WTC11 (cell line): ENCODE data around the gene LIN7A. TPM values are rescaled to one million over a fixed set of nuclear protein-coding genes. Genes with fewer than 3 reads are reported as not detected.

Source experiments
- ATAC-seq: fragments of 200-7000 bp; cut with Tn5 transposase; 2 replicates; pipeline ENCODE4 v1.10.0; 2021; ENCODE audit warnings: mild to moderate bottlenecking, moderate library complexity
- CTCF ChIA-PET: fragments of 300-600 bp; sonication (Branson Sonifier 250); formaldehyde crosslinking; loops from one replicate; lab custom pipeline; 2021; ENCODE audit warnings: antibody characterized with exemption; lab: Charles Lee
- POLR2A ChIA-PET: fragments of 350-600 bp; sonication (Branson Sonifier 250); formaldehyde crosslinking; loops from one replicate; lab custom pipeline; 2021; ENCODE audit warnings: antibody characterized with exemption; lab: Charles Lee
- DNase-seq: peaks from one replicate; pipeline ENCODE4 v3.0.0; 2021; ENCODE audit warnings: low spot score
- H3K27ac Mint-ChIP-seq: 2 replicates; pipeline ENCODE4 v1.8.0; 2021; ENCODE audit warnings: mixed read lengths
- H3K27me3 Mint-ChIP-seq: 2 replicates; pipeline ENCODE4 v1.8.0; 2021; ENCODE audit warnings: low read depth, mild to moderate bottlenecking, moderate library complexity, mixed read lengths
- H3K36me3 Mint-ChIP-seq: 2 replicates; pipeline ENCODE4 v1.8.0; 2021; ENCODE audit warnings: mixed read lengths
- H3K4me1 Mint-ChIP-seq: 2 replicates; pipeline ENCODE4 v1.8.0; 2022; ENCODE audit warnings: mixed read lengths
- H3K4me3 Mint-ChIP-seq: 2 replicates; pipeline ENCODE4 v1.8.0; 2021; ENCODE audit warnings: mild to moderate bottlenecking, moderate library complexity, mixed read lengths
- H3K9me3 Mint-ChIP-seq: 2 replicates; pipeline ENCODE4 v1.8.0; 2021; ENCODE audit warnings: mixed read lengths
- ESRRA ChIP-seq: sonication (generic); formaldehyde crosslinking; IDR thresholded peaks from 2 replicates; pipeline ENCODE4 v1.8.1; 2022; ENCODE audit warnings: mild to moderate bottlenecking, missing genetic modification reagents, borderline replicate concordance
- ETV6 ChIP-seq: sonication (generic); formaldehyde crosslinking; IDR thresholded peaks from 2 replicates; pipeline ENCODE4 v1.8.1; 2022; ENCODE audit warnings: mild to moderate bottlenecking, missing genetic modification reagents
- FOXJ3 ChIP-seq: sonication (generic); formaldehyde crosslinking; IDR thresholded peaks from 2 replicates; pipeline ENCODE4 v1.9.0; 2021; ENCODE audit warnings: missing genetic modification reagents, mild to moderate bottlenecking, borderline replicate concordance
- GABPB1 ChIP-seq: sonication (generic); formaldehyde crosslinking; IDR thresholded peaks from 2 replicates; pipeline ENCODE4 v1.8.1; 2023; ENCODE audit warnings: mild to moderate bottlenecking, missing genetic modification reagents
- GRHL2 ChIP-seq: fragments of 250-450 bp; sonication (Bioruptor Pico); IDR thresholded peaks from 2 replicates; pipeline ENCODE4 v1.8.0; 2022; ENCODE audit warnings: mild to moderate bottlenecking, moderate library complexity; ENCODE audit not compliant: insufficient replicate concordance, severe bottlenecking
- JAZF1 ChIP-seq: fragments of 250-450 bp; sonication (Bioruptor Pico); IDR thresholded peaks from 2 replicates; pipeline ENCODE4 v1.9.0; 2021; ENCODE audit warnings: moderate library complexity, mild to moderate bottlenecking, inconsistent platforms
- JUN ChIP-seq: sonication (generic); formaldehyde crosslinking; IDR thresholded peaks from 2 replicates; pipeline ENCODE4 v1.8.0; 2023; ENCODE audit warnings: mild to moderate bottlenecking, missing genetic modification reagents
- NFATC4 ChIP-seq: fragments of 250-450 bp; sonication (Bioruptor Pico); IDR thresholded peaks from 2 replicates; pipeline ENCODE4 v1.9.0; 2021; ENCODE audit warnings: mild to moderate bottlenecking
- NR2C2 ChIP-seq: sonication (generic); formaldehyde crosslinking; IDR thresholded peaks from 2 replicates; pipeline ENCODE4 v1.8.0; 2022; ENCODE audit warnings: mild to moderate bottlenecking, missing genetic modification reagents
- RELA ChIP-seq: sonication (generic); formaldehyde crosslinking; IDR thresholded peaks from 2 replicates; pipeline ENCODE4 v1.8.1; 2022; ENCODE audit warnings: missing genetic modification reagents, mild to moderate bottlenecking, borderline replicate concordance
- SMAD3 ChIP-seq: sonication (generic); formaldehyde crosslinking; IDR thresholded peaks from 2 replicates; pipeline ENCODE4 v1.8.0; 2022; ENCODE audit warnings: missing genetic modification reagents, mild to moderate bottlenecking, borderline replicate concordance
- SOX15 ChIP-seq: fragments of 250-450 bp; sonication (Bioruptor Pico); IDR thresholded peaks from 2 replicates; pipeline ENCODE4 v1.9.0; 2021; ENCODE audit warnings: mild to moderate bottlenecking
- SP1 ChIP-seq: sonication (generic); formaldehyde crosslinking; conservative IDR thresholded peaks from 2 replicates; pipeline ENCODE4 v1.8.1; 2022; ENCODE audit warnings: missing genetic modification reagents
- TCF7 ChIP-seq: sonication (generic); formaldehyde crosslinking; IDR thresholded peaks from 2 replicates; pipeline ENCODE4 v1.8.0; 2022; ENCODE audit warnings: mild to moderate bottlenecking, low read depth, missing genetic modification reagents, moderate library complexity
- ZNF416 ChIP-seq: fragments of 250-450 bp; sonication (Bioruptor Pico); IDR thresholded peaks from 2 replicates; pipeline ENCODE4 v1.9.0; 2021; ENCODE audit warnings: mild to moderate bottlenecking, inconsistent platforms
- ZNF423 ChIP-seq: fragments of 250-450 bp; sonication (Bioruptor Pico); IDR thresholded peaks from 2 replicates; pipeline ENCODE4 v2.1.2; 2022; ENCODE audit warnings: mild to moderate bottlenecking, moderate library complexity
- total RNA-seq: library from RNA; stranded (reverse); gene quantifications from 3 replicates; pipeline ENCODE4 v1.2.3, GENCODE V29; 2021
- TF ChIP-seq, protein P1 (sequence below): sonication (generic); formaldehyde crosslinking; IDR thresholded peaks from 2 replicates; pipeline ENCODE4 v1.8.0; 2022; ENCODE audit warnings: mild to moderate bottlenecking, missing genetic modification reagents
- TF ChIP-seq, protein P2 (sequence below): sonication (generic); formaldehyde crosslinking; IDR thresholded peaks from 2 replicates; pipeline ENCODE4 v1.8.1; 2023; ENCODE audit warnings: mild to moderate bottlenecking, missing genetic modification reagents, moderate library complexity
- TF ChIP-seq, protein P3 (sequence below): sonication (generic); formaldehyde crosslinking; IDR thresholded peaks from 2 replicates; pipeline ENCODE4 v1.8.0; 2023; ENCODE audit warnings: missing genetic modification reagents
- TF ChIP-seq, protein P4 (sequence below): fragments of 250-450 bp; sonication (Bioruptor Pico); conservative IDR thresholded peaks from 2 replicates; pipeline ENCODE4 v1.9.0; 2021; ENCODE audit warnings: mild to moderate bottlenecking
- TF ChIP-seq, protein P5 (sequence below): sonication (generic); formaldehyde crosslinking; conservative IDR thresholded peaks from 2 replicates; pipeline ENCODE4 v1.8.1; 2022; ENCODE audit warnings: mild to moderate bottlenecking, missing genetic modification reagents
- TF ChIP-seq, protein P6 (sequence below): fragments of 250-450 bp; sonication (Bioruptor Pico); IDR thresholded peaks from 2 replicates; pipeline ENCODE4 v1.9.0; 2021; ENCODE audit warnings: mild to moderate bottlenecking
- TF ChIP-seq, protein P7 (sequence below): sonication (generic); formaldehyde crosslinking; IDR thresholded peaks from 2 replicates; pipeline ENCODE4 v1.8.0; 2023; ENCODE audit warnings: missing genetic modification reagents, mild to moderate bottlenecking, borderline replicate concordance

The LIN7A gene
- total RNA-seq, 1 experiment from 2014 or later: 8.5 TPM

DNA sequence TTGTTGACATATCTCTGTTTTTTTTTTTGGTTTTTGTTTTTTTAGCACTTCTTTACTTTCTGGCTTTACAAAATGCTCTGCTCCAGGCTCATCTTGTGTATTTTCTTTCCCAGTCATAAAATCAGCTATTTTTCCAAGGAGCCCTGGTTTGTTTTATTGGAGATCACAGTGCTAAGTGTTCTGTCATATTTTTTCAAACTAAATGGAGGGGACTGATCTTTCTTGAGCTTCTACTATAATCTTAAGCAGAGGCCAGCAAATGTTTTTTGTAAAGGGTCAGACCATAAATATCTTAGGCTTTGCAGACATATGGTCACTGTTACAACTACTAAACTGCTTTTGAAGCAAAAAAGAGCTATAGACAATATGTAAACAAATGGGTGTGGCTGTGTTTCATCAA is 30.6 kb upstream of the LIN7A start (continued):
- TF ChIP-seq SP1 (CRISPR knock-in tag) (no peak), ETV6 (no peak), GRHL2 (no peak)

DNA sequence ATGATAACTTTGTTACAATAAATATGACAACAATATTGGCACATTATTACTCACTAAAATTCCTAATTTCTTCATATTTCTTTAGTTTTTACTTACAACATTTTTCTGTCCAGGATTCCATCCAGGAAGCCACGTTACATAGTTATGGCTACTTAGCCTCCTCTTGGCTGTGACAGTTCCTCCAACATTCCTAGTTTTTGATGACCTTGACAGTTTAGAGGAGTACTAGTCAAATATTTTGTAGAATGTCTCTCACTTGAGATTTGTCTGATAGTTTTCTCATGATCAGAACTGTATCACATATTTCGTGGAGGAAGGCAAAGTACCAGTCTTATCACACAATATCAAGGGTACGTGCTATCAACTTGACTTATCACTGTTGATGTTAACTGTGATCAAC is 29.8 kb upstream of the LIN7A start:
- DNase-seq: no peak
- Mint-ChIP-seq H3K4me1 (peaks cover 7% of the 10 kb centered on the region), H3K27me3 (no peaks in the 10 kb centered on the region), H3K4me3 (no peak overlapping the region), H3K9me3 (no peaks in the 10 kb centered on the region), H3K36me3 (no peaks in the 10 kb centered on the region), H3K27ac (no peak overlapping the region)
- ChIA-PET CTCF (interaction anchor here (1.3 kb wide), 1 partner anchor 130 kb away, joined by 3 read pairs; no protein-coding TSS in a partner anchor), POLR2A (no interaction called here)
- ATAC-seq: no peak
- TF ChIP-seq SOX15 (CRISPR knock-in tag) (no peak), JAZF1 (CRISPR knock-in tag) (no peak), RELA (CRISPR knock-in tag) (no peak), ZNF416 (CRISPR knock-in tag) (no peak), SMAD3 (CRISPR knock-in tag) (no peak)
- TF ChIP-seq, protein P1, sequence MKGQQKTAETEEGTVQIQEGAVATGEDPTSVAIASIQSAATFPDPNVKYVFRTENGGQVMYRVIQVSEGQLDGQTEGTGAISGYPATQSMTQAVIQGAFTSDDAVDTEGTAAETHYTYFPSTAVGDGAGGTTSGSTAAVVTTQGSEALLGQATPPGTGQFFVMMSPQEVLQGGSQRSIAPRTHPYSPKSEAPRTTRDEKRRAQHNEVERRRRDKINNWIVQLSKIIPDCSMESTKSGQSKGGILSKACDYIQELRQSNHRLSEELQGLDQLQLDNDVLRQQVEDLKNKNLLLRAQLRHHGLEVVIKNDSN (CRISPR knock-in tag): no peak
- TF ChIP-seq, protein P2, sequence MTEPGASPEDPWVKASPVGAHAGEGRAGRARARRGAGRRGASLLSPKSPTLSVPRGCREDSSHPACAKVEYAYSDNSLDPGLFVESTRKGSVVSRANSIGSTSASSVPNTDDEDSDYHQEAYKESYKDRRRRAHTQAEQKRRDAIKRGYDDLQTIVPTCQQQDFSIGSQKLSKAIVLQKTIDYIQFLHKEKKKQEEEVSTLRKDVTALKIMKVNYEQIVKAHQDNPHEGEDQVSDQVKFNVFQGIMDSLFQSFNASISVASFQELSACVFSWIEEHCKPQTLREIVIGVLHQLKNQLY (CRISPR knock-in tag): no peak

DNA sequence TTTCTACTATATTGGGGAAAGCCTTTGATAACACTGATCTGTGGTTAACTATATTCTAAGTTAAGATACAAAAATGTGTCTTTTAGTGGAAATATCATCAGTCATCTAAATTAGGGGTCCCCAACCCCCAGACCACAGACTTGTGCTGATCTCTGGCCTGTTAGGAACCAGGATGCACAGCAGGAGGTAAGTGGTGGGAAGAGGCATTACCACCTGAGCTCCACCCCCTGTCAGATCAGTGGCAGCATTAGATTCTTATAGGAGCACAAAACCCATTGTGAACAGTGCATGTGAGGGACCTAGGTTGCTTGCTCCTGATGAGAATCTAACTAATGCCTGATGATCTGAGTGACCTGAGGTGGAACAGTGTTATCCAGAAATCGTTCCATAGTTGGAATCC is 28.3 kb upstream of the LIN7A start:
- DNase-seq: peak; percentile 51
- no peak overlapping the region for H3K4me3 Mint-ChIP-seq
- TF ChIP-seq JUN (CRISPR knock-in tag) (no peak), TCF7 (CRISPR knock-in tag) (no peak), NR2C2 (no peak), FOXJ3 (CRISPR knock-in tag) (no peak), SP1 (CRISPR knock-in tag) (0 out of 2 replicates have a peak, but pooled peaks have one; percentile 17)
- TF ChIP-seq, protein P3, sequence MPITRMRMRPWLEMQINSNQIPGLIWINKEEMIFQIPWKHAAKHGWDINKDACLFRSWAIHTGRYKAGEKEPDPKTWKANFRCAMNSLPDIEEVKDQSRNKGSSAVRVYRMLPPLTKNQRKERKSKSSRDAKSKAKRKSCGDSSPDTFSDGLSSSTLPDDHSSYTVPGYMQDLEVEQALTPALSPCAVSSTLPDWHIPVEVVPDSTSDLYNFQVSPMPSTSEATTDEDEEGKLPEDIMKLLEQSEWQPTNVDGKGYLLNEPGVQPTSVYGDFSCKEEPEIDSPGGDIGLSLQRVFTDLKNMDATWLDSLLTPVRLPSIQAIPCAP (CRISPR knock-in tag): no peak
- TF ChIP-seq, all 79 proteins: peak for 1
- Mint-ChIP-seq H3K36me3 (no peaks in the 10 kb centered on the region), H3K4me1 (peaks cover 7% of the 10 kb centered on the region), H3K9me3 (no peaks in the 10 kb centered on the region), H3K27me3 (no peaks in the 10 kb centered on the region), H3K27ac (no peak overlapping the region)
- POLR2A ChIA-PET: no interaction called here
- CTCF ChIA-PET: interaction anchor here (1.0 kb wide), 1 partner anchor 292 kb away, joined by 3 read pairs; no protein-coding TSS in a partner anchor
- peak; percentile 90 for ATAC-seq

DNA sequence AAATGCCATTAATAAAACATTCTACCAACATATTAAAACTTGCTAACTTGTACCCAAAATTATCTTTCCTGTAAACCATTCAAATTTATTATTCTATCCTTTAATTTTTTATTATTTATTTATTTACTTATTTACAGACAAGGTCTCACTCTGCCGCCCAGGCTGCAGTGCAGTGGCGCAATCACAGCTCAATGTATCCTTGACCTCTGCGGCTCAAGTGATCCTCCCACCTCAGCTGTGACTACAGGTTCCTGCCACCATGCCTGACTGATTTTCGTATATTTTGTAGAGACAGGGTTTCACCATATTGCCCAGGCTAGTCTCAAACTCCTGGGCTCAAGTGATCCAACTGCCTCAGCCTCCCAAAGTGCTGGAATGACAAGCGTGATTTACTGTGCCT is 20.4 kb upstream of the LIN7A start:
- Mint-ChIP-seq H3K36me3 (no peaks in the 10 kb centered on the region), H3K4me1 (peaks cover 24% of the 10 kb centered on the region), H3K4me3 (no peak overlapping the region), H3K9me3 (0 out of 2 replicates have a peak, but pooled peaks cover 9% of the 10 kb centered on the region), H3K27ac (no peak overlapping the region), H3K27me3 (no peaks in the 10 kb centered on the region)
- ATAC-seq (no peak), DNase-seq (no peak)
- ChIA-PET CTCF (no interaction called here), POLR2A (no interaction called here)
- TF ChIP-seq, protein P4, sequence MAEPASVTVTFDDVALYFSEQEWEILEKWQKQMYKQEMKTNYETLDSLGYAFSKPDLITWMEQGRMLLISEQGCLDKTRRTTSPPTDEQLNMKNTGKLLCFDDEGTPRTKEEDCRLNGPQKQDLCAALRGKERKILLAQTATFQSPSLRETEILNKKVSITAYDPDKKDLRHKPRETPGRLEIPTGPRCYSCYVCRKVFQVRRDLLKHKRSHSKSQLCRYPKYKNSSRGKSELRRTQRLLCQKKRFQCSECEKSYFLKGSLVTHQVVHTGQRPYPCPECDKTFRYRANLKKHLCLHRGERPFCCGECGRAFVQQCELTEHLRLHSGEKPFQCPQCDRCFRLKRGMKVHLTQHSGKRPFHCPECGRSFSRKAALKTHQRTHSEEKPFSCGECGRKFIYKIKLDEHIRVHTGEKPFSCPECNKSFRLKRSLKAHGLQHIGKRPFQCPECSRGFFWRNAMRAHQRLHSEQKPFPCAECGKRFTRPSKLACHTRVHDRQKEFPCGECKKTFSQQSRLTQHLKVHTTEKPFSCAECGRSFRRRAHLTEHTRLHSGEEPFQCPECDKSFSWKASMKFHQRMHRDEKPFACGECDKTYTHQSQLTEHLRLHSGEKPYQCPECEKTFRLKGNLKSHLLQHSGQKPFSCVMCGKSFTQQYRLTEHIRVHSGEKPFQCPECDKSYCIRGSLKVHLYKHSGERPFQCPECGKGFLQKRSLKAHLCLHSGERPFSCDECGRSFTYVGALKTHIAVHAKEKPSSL (CRISPR knock-in tag): no peak
- TF ChIP-seq GABPB1 (CRISPR knock-in tag): no peak
- TF ChIP-seq, protein P5, sequence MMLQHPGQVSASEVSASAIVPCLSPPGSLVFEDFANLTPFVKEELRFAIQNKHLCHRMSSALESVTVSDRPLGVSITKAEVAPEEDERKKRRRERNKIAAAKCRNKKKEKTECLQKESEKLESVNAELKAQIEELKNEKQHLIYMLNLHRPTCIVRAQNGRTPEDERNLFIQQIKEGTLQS (CRISPR knock-in tag): no peak
- no peak for TF ChIP-seq NFATC4 (CRISPR knock-in tag)
- TF ChIP-seq ESRRA (CRISPR knock-in tag): no peak
- TF ChIP-seq, protein P6, sequence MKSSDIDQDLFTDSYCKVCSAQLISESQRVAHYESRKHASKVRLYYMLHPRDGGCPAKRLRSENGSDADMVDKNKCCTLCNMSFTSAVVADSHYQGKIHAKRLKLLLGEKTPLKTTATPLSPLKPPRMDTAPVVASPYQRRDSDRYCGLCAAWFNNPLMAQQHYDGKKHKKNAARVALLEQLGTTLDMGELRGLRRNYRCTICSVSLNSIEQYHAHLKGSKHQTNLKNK (CRISPR knock-in tag): no peak
- TF ChIP-seq ZNF423 (CRISPR knock-in tag): no peak
- TF ChIP-seq, protein P7, sequence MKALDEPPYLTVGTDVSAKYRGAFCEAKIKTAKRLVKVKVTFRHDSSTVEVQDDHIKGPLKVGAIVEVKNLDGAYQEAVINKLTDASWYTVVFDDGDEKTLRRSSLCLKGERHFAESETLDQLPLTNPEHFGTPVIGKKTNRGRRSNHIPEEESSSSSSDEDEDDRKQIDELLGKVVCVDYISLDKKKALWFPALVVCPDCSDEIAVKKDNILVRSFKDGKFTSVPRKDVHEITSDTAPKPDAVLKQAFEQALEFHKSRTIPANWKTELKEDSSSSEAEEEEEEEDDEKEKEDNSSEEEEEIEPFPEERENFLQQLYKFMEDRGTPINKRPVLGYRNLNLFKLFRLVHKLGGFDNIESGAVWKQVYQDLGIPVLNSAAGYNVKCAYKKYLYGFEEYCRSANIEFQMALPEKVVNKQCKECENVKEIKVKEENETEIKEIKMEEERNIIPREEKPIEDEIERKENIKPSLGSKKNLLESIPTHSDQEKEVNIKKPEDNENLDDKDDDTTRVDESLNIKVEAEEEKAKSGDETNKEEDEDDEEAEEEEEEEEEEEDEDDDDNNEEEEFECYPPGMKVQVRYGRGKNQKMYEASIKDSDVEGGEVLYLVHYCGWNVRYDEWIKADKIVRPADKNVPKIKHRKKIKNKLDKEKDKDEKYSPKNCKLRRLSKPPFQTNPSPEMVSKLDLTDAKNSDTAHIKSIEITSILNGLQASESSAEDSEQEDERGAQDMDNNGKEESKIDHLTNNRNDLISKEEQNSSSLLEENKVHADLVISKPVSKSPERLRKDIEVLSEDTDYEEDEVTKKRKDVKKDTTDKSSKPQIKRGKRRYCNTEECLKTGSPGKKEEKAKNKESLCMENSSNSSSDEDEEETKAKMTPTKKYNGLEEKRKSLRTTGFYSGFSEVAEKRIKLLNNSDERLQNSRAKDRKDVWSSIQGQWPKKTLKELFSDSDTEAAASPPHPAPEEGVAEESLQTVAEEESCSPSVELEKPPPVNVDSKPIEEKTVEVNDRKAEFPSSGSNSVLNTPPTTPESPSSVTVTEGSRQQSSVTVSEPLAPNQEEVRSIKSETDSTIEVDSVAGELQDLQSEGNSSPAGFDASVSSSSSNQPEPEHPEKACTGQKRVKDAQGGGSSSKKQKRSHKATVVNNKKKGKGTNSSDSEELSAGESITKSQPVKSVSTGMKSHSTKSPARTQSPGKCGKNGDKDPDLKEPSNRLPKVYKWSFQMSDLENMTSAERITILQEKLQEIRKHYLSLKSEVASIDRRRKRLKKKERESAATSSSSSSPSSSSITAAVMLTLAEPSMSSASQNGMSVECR: no peak
- no peak for TF ChIP-seq JUN (CRISPR knock-in tag)
- TF ChIP-seq ETV6: no peak
